SK-N-SH treated with all-trans-retinoic acid at 6 μM for 48 hours (cell line): Measurements from ENCODE around the gene LYST.

Source experiments
- ARNTL ChIP-seq: fragments of 450-650 bp; formaldehyde crosslinking; IDR thresholded peaks from 2 replicates; pipeline ENCODE4 v1.5.0; 2020; ENCODE audit warnings: low read depth, mild to moderate bottlenecking, moderate library complexity, borderline replicate concordance
- CREB5 ChIP-seq: fragments of 250-450 bp; sonication (Bioruptor Pico); IDR thresholded peaks from 2 replicates; pipeline ENCODE4 v1.5.1; 2020; ENCODE audit warnings: low read depth, mild to moderate bottlenecking, moderate library complexity
- CSRNP3 ChIP-seq: fragments of 250-450 bp; sonication (Bioruptor Pico); IDR thresholded peaks from 2 replicates; pipeline ENCODE4 v1.5.1; 2021; ENCODE audit warnings: mild to moderate bottlenecking, moderate library complexity
- PPARA ChIP-seq: fragments of 250-450 bp; sonication (Bioruptor Pico); IDR thresholded peaks from 2 replicates; pipeline ENCODE4 v1.5.0; 2020; ENCODE audit warnings: mild to moderate bottlenecking, borderline replicate concordance
- TOX ChIP-seq: fragments of 250-450 bp; sonication (Bioruptor Pico); IDR thresholded peaks from 2 replicates; pipeline ENCODE4 v1.8.0; 2021; ENCODE audit warnings: mild to moderate bottlenecking, moderate library complexity, borderline replicate concordance
- ZC3H10 ChIP-seq: fragments of 250-450 bp; sonication (Bioruptor Pico); IDR thresholded peaks from 2 replicates; pipeline ENCODE4 v1.5.1; 2021; ENCODE audit warnings: mild to moderate bottlenecking, moderate library complexity
- ZFP30 ChIP-seq: fragments of 450-650 bp; formaldehyde crosslinking; IDR thresholded peaks from 2 replicates; pipeline ENCODE4 v1.5.0; 2022; ENCODE audit warnings: mild to moderate bottlenecking, moderate library complexity
- TF ChIP-seq, protein P1 (sequence below): fragments of 250-450 bp; sonication (Bioruptor Pico); IDR thresholded peaks from 2 replicates; pipeline ENCODE4 v1.5.0; 2020; ENCODE audit warnings: mild to moderate bottlenecking, moderate library complexity

DNA sequence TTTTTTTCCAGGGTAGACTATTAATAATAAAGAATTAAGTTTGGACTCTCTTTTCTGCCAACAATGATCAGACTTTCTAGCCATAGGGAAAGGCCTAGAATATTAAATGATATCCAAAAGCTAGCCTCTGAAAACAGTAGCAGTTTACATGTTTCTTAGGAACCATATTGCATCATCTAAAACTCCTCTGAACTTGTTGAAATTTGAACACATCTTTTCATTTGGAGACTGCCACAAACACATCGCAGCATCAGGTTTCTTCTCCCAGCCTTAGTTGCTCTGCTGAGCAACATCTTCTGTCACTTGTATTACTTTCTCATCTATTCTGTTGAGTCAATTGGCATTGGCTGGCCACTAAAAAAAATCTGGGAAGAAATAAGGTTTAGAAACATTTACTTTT, 153.9 kb downstream of the LYST start:
- TF ChIP-seq CSRNP3 (CRISPR knock-in tag) (no peak), TOX (CRISPR knock-in tag) (no peak), ARNTL (CRISPR knock-in tag) (no peak), PPARA (CRISPR knock-in tag) (no peak), ZFP30 (CRISPR knock-in tag) (no peak), ZC3H10 (no peak), CREB5 (CRISPR knock-in tag) (no peak)
- TF ChIP-seq, protein P1, sequence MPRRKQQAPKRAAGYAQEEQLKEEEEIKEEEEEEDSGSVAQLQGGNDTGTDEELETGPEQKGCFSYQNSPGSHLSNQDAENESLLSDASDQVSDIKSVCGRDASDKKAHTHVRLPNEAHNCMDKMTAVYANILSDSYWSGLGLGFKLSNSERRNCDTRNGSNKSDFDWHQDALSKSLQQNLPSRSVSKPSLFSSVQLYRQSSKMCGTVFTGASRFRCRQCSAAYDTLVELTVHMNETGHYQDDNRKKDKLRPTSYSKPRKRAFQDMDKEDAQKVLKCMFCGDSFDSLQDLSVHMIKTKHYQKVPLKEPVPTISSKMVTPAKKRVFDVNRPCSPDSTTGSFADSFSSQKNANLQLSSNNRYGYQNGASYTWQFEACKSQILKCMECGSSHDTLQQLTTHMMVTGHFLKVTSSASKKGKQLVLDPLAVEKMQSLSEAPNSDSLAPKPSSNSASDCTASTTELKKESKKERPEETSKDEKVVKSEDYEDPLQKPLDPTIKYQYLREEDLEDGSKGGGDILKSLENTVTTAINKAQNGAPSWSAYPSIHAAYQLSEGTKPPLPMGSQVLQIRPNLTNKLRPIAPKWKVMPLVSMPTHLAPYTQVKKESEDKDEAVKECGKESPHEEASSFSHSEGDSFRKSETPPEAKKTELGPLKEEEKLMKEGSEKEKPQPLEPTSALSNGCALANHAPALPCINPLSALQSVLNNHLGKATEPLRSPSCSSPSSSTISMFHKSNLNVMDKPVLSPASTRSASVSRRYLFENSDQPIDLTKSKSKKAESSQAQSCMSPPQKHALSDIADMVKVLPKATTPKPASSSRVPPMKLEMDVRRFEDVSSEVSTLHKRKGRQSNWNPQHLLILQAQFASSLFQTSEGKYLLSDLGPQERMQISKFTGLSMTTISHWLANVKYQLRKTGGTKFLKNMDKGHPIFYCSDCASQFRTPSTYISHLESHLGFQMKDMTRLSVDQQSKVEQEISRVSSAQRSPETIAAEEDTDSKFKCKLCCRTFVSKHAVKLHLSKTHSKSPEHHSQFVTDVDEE = no peak
